HepG2 (cell line): ENCODE data around the gene TRPT1. TPM values are rescaled to one million over a fixed set of nuclear protein-coding genes. Genes with fewer than 3 reads are reported as not detected.

Experiments
- ARID4A ChIP-seq: sonication (generic); formaldehyde crosslinking; IDR thresholded peaks from 2 replicates; pipeline ENCODE4 v1.5.0; 2020; ENCODE audit warnings: mild to moderate bottlenecking, missing genetic modification reagents, borderline replicate concordance
- ATF1 ChIP-seq: IDR thresholded peaks from 2 replicates; pipeline ENCODE4 v1.6.1; 2016; ENCODE audit warnings: mild to moderate bottlenecking, control low read depth
- FOSL1 ChIP-seq: sonication (generic); formaldehyde crosslinking; IDR thresholded peaks from 2 replicates; pipeline ENCODE4 v1.9.0; 2021; ENCODE audit warnings: missing genetic modification reagents, borderline replicate concordance
- GZF1 ChIP-seq: sonication (generic); formaldehyde crosslinking; IDR thresholded peaks from 2 replicates; pipeline ENCODE4 v1.5.1; 2020; ENCODE audit warnings: mild to moderate bottlenecking, missing genetic modification reagents
- MEIS2 ChIP-seq: sonication (generic); formaldehyde crosslinking; IDR thresholded peaks from 2 replicates; pipeline ENCODE4 v1.9.0; 2021; ENCODE audit warnings: mild to moderate bottlenecking, missing genetic modification reagents
- MTA1 ChIP-seq: sonication (generic); formaldehyde crosslinking; IDR thresholded peaks from 2 replicates; pipeline ENCODE4 v1.4.0; 2020; ENCODE audit warnings: missing genetic modification reagents, mild to moderate bottlenecking, borderline replicate concordance
- NCOR1 ChIP-seq: fragments of 200-600 bp; sonication (generic); IDR thresholded peaks from 2 replicates; pipeline ENCODE4 v1.7.0; 2017; ENCODE audit warnings: antibody characterized with exemption, low read length, borderline replicate concordance
- POGZ ChIP-seq: sonication (generic); formaldehyde crosslinking; IDR thresholded peaks from 2 replicates; pipeline ENCODE4 v1.4.0; 2020; ENCODE audit warnings: mild to moderate bottlenecking, missing genetic modification reagents
- POLR2G ChIP-seq: fragments of 200-400 bp; formaldehyde crosslinking; IDR thresholded peaks from 2 replicates; pipeline ENCODE4 v1.6.1; 2018; ENCODE audit warnings: mild to moderate bottlenecking, low read depth, low read length, moderate library complexity
- PRDM10 ChIP-seq: sonication (generic); formaldehyde crosslinking; IDR thresholded peaks from 2 replicates; pipeline ENCODE4 v1.4.0; 2020; ENCODE audit warnings: low read depth, missing genetic modification reagents
- RBFOX2 ChIP-seq: fragments of 200-400 bp; formaldehyde crosslinking; IDR thresholded peaks from 2 replicates; pipeline ENCODE4 v1.6.1; 2017; ENCODE audit warnings: low read depth, mild to moderate bottlenecking, low read length
- SIN3A ChIP-seq: IDR thresholded peaks from 2 replicates; pipeline ENCODE4 v1.6.1; 2011; ENCODE audit warnings: low read depth, mild to moderate bottlenecking, control low read depth, low read length, borderline replicate concordance
- STAT5B ChIP-seq: sonication (generic); formaldehyde crosslinking; IDR thresholded peaks from 2 replicates; pipeline ENCODE4 v1.4.0; 2020; ENCODE audit warnings: missing genetic modification reagents
- YEATS4 ChIP-seq: sonication (generic); formaldehyde crosslinking; IDR thresholded peaks from 2 replicates; pipeline ENCODE4 v1.4.0; 2020; ENCODE audit warnings: missing genetic modification reagents, borderline replicate concordance
- ZNF230 ChIP-seq: sonication (generic); formaldehyde crosslinking; IDR thresholded peaks from 2 replicates; pipeline ENCODE4 v1.4.0; 2020; ENCODE audit warnings: mild to moderate bottlenecking, missing genetic modification reagents
- ZNF30 ChIP-seq: sonication (generic); formaldehyde crosslinking; IDR thresholded peaks from 2 replicates; pipeline ENCODE4 v1.5.0; 2020; ENCODE audit warnings: mild to moderate bottlenecking, missing genetic modification reagents
- ZNF333 ChIP-seq: sonication (generic); formaldehyde crosslinking; IDR thresholded peaks from 2 replicates; pipeline ENCODE4 v1.4.0; 2020; ENCODE audit warnings: mild to moderate bottlenecking, missing genetic modification reagents, borderline replicate concordance
- ZNF451 ChIP-seq: sonication (generic); formaldehyde crosslinking; IDR thresholded peaks from 2 replicates; pipeline ENCODE4 v1.5.0; 2020; ENCODE audit warnings: mild to moderate bottlenecking, missing genetic modification reagents
- ZNF740 ChIP-seq: sonication (generic); formaldehyde crosslinking; IDR thresholded peaks from 2 replicates; pipeline ENCODE4 v1.4.0; 2020; ENCODE audit warnings: missing genetic modification reagents
- ZNF746 ChIP-seq: sonication (generic); formaldehyde crosslinking; IDR thresholded peaks from 2 replicates; pipeline ENCODE4 v1.8.0; 2022; ENCODE audit warnings: mild to moderate bottlenecking, missing genetic modification reagents
- ZNF780A ChIP-seq: sonication (generic); formaldehyde crosslinking; IDR thresholded peaks from 2 replicates; pipeline ENCODE4 v1.8.0; 2022; ENCODE audit warnings: mild to moderate bottlenecking, missing genetic modification reagents, moderate library complexity
- polyA plus RNA-seq, 8 experiments: library from polyadenylated mRNA; depleted of rRNA in 3 of 8; stranded (reverse) in 7 of 8; unstranded in 1 of 8; fragments of >200 nt; fragmentation: Illumina TruSeq in 4 of 8; extraction: Trizol in 4 of 8; gene quantifications; 2 replicates each; pipeline versions ENCODE4 v1.2.1 to v1.2.3, GENCODE V29; 2011 to 2016; ENCODE audit warnings: low read depth in 4 of 8, missing spikeins in 1 of 8, mixed read lengths in 1 of 8; ENCODE audit not compliant: insufficient read depth in 1 of 8
- total RNA-seq, 5 experiments: library from RNA; depleted of rRNA; stranded (reverse); fragments of >200 nt; fragmentation: Illumina TruSeq; extraction: Trizol; gene quantifications; 2 replicates each; pipeline ENCODE4 v1.2.3, GENCODE V29; 2016; ENCODE audit warnings: low read depth in 1 of 5

TRPT1 gene
- total and polyA plus RNA-seq, 2 of the 13 experiments (the other 11 are each of a cell fraction or from before 2014, with no cell fraction given), result 24.8 to 40.7 TPM

GRCh38 chr11:64245797-64246620, 20.0 kb upstream of the TRPT1 start (continued):
- TF ChIP-seq PRDM10 (CRISPR knock-in tag), result no peak
- TF ChIP-seq ZNF230, result peak; percentile 13; the same call in 1 of the 2 replicates
- TF ChIP-seq GZF1 (CRISPR knock-in tag), result no peak
- no peak for TF ChIP-seq NCOR1
- TF ChIP-seq MTA1, result 0 out of 2 replicates have a peak, but pooled peaks have one; percentile 58
- no peak for TF ChIP-seq SIN3A
- 0 out of 2 replicates have a peak, but pooled peaks have one; percentile 31 for TF ChIP-seq ZNF333
- TF ChIP-seq MEIS2 (CRISPR knock-in tag), result peak; percentile 54; the same call in 1 of the 2 replicates
- no peak for TF ChIP-seq FOSL1 (CRISPR knock-in tag)
- TF ChIP-seq ZNF30, result no peak
- TF ChIP-seq POGZ, result 0 out of 2 replicates have a peak, but pooled peaks have one; percentile 20
- TF ChIP-seq RBFOX2, result peak; percentile 62; the same call in 1 of the 2 replicates
- TF ChIP-seq STAT5B, result no peak
- peak; percentile 55; the same call in 1 of the 2 replicates for TF ChIP-seq ARID4A (CRISPR knock-in tag)
- peak; percentile 44; the same call in 1 of the 2 replicates for TF ChIP-seq POLR2G
- TF ChIP-seq ZNF740 (CRISPR knock-in tag), result no peak
- TF ChIP-seq ZNF451 (CRISPR knock-in tag), result peak; percentile 50; the same call in 1 of the 2 replicates
- 0 out of 2 replicates have a peak, but pooled peaks have one; percentile 3 for TF ChIP-seq ZNF780A
- peak; percentile 14; the same call in 1 of the 2 replicates for TF ChIP-seq YEATS4 (CRISPR knock-in tag)
- TF ChIP-seq ATF1 (CRISPR knock-in tag), result no peak
- no peak; the same call in 1 of the 2 replicates for TF ChIP-seq ZNF746
